ENCODE measurements around the gene TMSB10.

DNA sequence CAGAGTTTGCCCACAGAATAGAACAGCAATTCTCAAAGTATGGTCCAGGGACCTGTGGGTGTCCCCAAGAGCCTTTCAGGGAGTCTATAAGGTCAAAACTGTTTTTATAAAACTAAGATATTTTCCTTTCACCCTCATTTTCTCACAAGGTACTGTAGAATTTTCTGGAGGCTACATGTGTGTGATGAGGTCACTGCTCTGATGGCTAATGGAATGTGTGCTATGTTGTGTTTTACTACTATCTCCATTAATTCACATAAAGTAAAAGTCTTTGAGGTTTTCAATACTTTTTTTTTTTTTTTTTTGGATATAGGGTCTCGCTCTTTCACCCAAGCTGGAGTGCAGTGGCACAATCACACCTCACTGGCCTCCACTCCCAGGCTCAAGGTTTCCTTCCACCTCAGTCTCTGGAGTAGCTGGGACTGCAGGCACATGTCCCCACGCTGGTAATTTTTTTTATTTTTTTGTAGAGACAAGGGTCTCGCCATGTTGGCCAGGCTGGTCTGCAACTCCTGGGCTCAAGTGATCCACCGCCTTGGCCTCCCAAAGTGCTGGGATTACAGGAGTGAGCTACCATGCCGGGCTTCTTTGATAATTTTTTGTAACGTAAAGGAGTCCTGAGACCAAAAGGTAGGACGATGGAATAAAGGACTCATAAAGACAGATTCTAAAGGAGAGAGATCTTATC, 26.4 kb upstream of the TMSB10 start:
- TF ChIP-seq, protein P1, sequence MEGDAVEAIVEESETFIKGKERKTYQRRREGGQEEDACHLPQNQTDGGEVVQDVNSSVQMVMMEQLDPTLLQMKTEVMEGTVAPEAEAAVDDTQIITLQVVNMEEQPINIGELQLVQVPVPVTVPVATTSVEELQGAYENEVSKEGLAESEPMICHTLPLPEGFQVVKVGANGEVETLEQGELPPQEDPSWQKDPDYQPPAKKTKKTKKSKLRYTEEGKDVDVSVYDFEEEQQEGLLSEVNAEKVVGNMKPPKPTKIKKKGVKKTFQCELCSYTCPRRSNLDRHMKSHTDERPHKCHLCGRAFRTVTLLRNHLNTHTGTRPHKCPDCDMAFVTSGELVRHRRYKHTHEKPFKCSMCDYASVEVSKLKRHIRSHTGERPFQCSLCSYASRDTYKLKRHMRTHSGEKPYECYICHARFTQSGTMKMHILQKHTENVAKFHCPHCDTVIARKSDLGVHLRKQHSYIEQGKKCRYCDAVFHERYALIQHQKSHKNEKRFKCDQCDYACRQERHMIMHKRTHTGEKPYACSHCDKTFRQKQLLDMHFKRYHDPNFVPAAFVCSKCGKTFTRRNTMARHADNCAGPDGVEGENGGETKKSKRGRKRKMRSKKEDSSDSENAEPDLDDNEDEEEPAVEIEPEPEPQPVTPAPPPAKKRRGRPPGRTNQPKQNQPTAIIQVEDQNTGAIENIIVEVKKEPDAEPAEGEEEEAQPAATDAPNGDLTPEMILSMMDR (conservative IDR thresholded peaks at IDR 0.05; ENCODE audit: low read depth, low read length), result no peak
- no peak for TF ChIP-seq EZH2phosphoT487 (IDR thresholded peaks at IDR 0.05; ENCODE audit: borderline replicate concordance, low read length)

Measured in PC-3 (cell line).